Left cardiac atrium (tissue), 4 donors: ENCODE measurements around the gene FFAR4. TPM values are rescaled to one million over a fixed set of nuclear protein-coding genes. Genes with fewer than 3 reads are reported as not detected.

Experiments
- ATAC-seq, 2 donors: fragments of 200-7000 bp; cut with Tn5 transposase; one replicate each; pipeline ENCODE4 v1.9.1; 2020; ENCODE audit warnings: mild to moderate bottlenecking in 2 of 2, moderate library complexity in 2 of 2
- DNase-seq: peaks from one replicate; pipeline ENCODE4 v3.0.0-alpha.2; 2020
- intact Hi-C, 2 donors: fragments of 100-400 bp; cut with DNase I; formaldehyde crosslinking; loops; one replicate each; pipeline versions ENCODE4 v1.14.1 to v1.15.1; 2022 to 2023
- total RNA-seq, 2 donors: library from RNA; stranded (reverse); fragmentation: NEBNext Ultra II Directional; extraction: Animal tissue kit (Norgen Biotek cat#: 25700); gene quantifications; one replicate each; pipeline ENCODE4 v1.2.1, GENCODE V29; 2021
- donor health status: DM: no; HTN: yes; CAD: no.
- donor health status: DM: no; HTN: yes; CAD: no; lungs with severe emphysema.
- donor health status: DM: yes; HTN: yes; CAD: no.
- donor health status: Dilated cardiomyopathy.

Gene FFAR4
- total RNA-seq, 2 donors from 2014 or later: 0.39 to 1.4 TPM

DNA sequence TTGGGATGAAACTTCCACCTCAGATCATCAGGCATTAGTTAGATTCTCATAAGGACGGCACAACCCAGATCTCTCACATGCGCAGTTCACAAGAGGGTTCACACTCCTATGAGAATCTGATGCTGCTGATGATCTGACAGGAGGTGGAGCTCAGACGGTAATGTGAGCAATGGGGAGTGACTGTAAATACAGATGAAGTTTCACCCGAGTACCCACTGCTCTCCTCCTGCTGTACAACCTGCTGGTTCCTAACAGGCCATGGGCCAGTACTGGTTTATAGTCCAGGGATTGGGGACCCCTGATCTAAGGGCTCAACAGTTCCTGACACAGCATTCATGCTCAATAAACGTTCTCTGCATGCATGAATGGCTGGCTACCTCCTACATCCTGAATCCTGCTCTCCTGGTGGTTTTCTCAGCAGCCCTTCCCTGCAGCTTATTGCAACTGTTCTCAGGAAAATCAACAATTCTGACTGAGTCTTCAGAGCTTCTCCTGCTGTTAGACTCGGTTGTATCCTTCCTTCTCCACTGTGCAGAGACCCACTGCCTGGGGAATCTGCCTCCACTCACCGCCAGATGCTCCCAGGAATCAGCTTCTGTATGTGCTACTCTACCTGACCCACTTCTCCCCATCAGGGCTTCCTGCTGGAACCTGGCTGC is 63.3 kb downstream of the FFAR4 start:
- intact Hi-C loops: no loop called here
- ATAC-seq (no peak), DNase-seq (no peak)

DNA sequence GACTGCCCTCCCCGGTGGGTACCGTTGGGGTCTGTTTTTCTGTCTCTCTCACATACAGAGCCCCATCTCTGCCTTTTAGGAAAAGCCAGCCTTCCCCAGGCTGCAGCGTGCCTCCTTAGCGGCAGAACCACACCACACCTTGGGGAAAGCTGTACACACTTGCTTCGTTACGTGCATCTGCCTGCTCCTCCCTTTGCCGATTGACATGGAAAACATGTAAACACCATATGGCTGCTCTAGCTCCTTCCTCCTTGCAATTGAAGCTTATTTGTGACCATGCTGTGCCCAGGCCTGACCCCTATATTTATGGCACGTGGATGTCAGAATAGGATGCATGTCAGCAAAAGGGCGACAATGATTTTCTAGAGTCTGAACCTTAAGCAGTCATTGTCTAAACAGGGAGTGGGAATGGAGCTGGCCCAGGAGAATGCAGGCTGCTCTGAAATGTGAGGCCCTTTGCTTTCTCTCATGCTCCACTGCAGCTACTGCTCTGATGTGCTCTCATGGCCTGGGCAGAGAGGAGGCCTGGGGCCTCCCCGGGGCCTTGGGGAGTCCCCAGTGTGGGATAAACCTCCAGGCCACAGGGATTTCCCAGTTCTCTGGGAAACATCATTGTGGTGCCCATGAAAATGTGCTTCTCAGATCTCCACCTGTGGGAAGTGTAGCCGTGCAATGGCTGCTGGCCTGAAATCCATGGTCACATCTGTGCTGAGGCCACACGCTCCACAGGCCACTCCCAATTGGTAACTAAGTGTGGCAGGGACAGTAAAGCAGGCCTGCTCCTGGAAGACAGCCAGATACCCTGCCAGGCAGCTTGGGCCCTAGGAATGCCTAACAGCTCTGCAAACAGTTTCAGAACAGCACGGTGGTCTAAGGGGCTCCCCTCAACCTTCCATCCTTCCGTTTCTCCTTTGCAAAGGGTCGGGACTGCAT is 64.4 kb downstream of the FFAR4 start:
- ATAC-seq (no peak), DNase-seq (no peak)
- intact Hi-C loops: no loop called here

Other genes with a start within 250 kb of the FFAR4 start
- 10 to 100 TPM; 24.3 to 33.0 TPM for gene MYOF, start 84.3 kb upstream of the FFAR4 start, total RNA-seq
- gene CEP55, start 70.1 kb upstream of the FFAR4 start, total RNA-seq: 1 to 10 TPM in 1 of 2 donors, under 1 TPM in 1; 0.24 to 1.7 TPM
- gene RBP4, start 34.6 kb downstream of the FFAR4 start, total RNA-seq: 100 to 1,000 TPM in 1 of 2 donors, 10 to 100 TPM in 1; 87.1 to 165 TPM
- not detected for gene PDE6C, start 45.9 kb downstream of the FFAR4 start, total RNA-seq
- 10 to 100 TPM; 14.8 to 16.5 TPM for gene FRA10AC1, start 135.9 kb downstream of the FFAR4 start, total RNA-seq
- gene LGI1, start 191.3 kb downstream of the FFAR4 start, total RNA-seq: under 1 TPM in 1 of 2 donors, not detected in 1; 0.27 TPM